ENCODE results near the gene BCO2.

The BCO2 gene

DNA sequence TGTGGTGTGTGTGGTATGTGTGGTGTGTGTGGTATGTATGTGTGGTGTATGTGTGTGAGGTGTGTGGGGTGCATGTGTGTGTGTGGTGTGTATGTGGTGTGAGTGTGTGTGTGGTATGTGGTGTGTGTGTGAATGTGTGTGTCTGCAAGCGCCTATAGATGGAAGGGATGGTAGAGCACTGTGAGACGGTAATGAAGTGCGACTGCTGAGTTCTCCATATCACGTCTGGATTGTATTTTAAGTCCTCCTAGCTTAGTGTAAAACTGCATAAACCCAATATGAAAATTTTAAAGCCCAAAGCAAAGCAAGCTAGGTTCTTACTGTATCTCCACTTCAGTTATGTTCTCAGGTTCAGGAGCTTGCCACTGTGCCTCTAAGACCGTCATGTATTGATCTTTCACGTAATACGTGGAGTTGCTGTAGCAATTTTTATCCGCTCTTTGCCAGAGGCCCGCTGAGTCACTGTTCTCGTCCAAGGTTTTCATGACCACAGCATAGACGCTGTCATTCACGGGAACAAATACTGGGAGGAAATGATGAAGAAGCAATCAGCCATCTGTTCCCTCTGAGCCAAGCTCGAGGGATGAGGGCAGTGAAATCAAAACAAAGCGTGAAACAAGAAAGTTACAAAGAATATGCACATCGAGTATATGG lies 79.9 kb downstream of the BCO2 start:
- no peak for DNase-seq

- DNase-seq, result no peak
Measured at GRCh38 chr11:112260490-112260889, 85.2 kb downstream of the BCO2 start, which contains the start of gene PLET1. Gene PLET1 (minus strand): TSS chr11:112260860. CDS start chr11:112260589, 271 bp downstream.

- DNase-seq, result no peak
Measured at GRCh38 chr11:112265659-112266409, 90.5 kb downstream of the BCO2 start.

DNA sequence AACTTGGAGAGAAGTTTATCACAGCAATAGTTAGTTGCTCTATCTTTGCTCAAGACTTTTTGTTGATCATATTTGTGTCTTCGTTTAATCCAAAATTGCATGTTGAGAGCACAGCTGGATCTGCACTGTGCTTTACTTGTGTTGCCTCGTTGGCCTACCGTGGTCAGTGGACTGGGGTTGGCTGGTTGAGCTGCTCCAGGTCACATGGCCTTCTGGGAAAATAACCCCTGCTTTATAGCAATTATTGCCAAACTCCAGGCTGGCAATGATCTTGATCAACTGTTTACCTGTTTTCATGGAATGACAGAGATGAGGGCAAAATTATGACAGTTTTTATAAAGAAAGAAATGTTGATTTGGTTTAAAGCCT lies 91.1 kb downstream of the BCO2 start:
- DNase-seq, result no peak

DNA sequence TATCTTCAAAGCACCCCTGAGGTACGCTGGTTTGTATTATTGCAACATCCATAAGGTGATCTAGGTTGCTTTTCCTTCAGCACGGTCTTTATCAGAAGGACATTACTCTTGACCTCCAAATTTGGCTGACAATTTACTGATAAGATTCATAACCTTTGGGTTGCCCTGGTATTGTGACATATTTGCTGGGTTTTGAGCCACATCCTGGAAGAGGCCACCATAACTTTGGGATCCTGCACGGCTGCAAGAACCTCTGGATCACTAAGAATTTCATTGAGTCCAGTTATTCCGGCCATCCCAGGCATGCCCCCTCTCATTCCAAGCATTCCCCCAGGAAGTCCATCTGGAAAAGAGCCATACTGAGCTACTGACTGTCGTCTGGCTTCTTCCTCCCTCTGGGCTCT lies 91.9 kb downstream of the BCO2 start:
- DNase-seq, result no peak

DNA sequence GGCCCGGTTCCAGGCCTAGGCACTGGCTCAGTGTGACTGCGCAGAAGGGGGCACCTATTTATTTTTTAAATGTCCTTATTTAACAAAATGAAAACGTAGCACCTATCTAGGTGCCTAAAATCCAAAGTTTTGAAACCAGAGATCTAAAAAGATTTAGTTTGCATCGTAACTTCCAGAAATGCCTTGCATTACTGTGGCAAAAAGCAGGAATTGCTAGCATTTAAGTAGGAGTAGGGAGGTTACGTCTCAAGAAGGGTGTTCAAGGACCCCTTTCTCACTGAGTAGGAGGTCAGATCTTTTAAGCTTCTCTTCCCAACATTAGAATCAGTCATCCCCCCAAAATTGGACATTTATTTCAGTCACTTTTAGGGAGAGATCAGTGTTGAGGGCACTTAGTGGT lies 93.1 kb downstream of the BCO2 start:
- DNase-seq, result no peak

Data from NCI-H2107 (cell line).